HG03469 (cell line): ENCODE measurements around the gene ARAP3.

Experiments
- ATAC-seq: cut with Tn5 transposase; IDR thresholded peaks from one replicate; pipeline ENCODE4 v1.9.1; 2021; ENCODE audit warnings: mild to moderate bottlenecking, moderate library complexity, moderate number of reproducible peaks; ENCODE audit not compliant: unreplicated experiment

The ARAP3 gene

DNA sequence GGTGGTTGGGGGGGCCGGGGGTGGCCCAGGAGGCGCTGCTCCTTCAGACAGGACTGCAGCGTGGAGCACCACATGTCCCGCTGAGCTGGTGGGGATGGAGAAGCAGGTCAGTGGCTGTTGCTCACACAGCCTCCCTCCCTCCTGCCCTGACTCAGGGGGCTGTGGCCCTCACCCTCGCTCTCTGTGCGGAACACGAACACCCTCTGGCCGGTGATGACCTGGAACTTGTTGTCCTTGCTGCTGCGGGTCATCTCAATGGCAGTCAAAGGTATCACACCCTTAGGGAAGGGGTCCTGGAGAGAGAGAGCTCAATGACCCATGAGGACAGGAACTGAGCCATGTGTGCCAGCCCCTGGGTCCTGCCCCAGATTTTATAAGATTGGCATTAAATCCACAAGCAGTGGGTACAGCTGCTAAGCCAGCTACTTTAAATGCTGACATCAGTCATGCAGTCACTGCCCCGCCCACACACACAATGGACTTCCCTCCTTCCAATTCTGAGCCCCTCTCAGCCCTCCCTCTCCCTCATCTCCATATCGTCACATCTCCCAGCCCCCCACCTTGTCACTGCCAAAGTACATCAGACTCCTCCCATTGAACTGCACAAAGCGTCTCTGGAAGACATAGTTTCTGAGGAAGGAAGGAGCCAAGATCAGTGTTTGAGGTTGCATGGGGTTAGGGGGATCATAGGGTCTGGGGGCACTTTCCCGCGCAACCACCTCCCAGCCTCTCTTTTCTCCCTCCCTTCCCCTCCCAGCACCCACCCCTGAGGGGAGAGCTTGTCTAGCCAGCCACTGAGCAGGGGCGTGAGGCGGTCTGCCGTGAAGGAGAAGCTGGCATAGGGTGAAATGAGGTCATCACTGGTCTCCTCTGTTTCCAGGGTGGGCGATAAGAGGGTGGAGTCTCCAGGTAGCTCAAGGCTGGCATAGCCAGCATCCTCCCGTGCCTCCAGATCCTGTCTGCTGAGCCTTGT is 8.9 kb downstream of the ARAP3 start:
- ATAC-seq, result no peak

DNA sequence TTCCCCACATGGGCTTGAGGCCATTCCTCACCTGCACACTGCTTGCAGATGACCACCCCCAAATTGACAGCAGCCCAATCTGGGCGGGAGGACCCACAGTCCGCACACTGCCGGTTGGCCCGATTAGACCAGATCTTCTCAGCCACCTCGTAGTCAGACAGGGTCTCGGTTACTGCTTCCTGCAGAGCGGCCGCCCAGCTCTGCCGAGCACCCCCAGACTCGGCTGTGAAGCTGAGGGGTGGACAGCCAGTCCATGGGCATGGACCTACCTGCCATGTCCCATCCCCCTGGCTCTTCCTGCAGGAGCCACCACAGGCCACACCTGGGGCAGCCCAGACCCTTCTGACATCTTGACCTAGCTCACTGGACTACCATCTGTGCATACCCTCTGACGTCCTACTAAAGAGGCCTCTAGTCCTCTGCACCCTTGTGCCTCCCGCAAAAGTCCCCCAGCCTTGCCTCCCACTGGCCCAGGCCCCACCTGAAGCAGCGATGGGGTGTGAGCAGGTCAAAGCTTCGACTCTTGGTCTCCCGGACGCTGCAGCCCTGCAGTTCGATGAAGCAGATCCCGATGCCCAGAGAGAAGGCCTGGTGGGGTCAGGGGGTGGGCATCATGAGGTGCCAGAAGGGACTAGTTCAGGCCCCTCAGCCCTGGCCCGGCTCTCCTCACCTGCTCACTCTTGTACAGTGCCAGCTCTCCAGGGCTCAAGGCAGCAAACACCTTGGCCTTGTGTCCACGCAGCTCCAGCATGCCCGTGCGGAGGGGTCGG is 9.8 kb downstream of the ARAP3 start:
- no peak for ATAC-seq

DNA sequence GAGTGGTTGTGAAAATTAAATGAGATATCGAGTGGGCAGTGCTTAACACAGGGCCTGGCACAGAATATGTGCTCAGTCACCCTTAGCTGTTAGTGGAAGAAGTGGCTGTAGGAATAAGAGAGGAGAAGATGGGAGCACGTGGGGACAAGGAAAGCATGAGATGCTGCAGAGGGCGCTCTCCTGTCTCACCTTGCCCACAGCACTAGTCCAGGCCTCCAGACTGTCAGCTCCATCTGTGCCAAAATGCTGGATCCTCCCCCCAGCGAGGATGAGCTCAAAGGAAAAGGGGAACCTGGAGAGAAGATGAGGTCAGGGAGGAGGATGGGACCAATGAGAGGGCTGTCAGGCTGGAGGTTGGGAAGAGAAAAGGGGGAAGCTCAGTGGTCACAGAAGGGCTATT is 12.5 kb downstream of the ARAP3 start:
- ATAC-seq, result no peak

DNA sequence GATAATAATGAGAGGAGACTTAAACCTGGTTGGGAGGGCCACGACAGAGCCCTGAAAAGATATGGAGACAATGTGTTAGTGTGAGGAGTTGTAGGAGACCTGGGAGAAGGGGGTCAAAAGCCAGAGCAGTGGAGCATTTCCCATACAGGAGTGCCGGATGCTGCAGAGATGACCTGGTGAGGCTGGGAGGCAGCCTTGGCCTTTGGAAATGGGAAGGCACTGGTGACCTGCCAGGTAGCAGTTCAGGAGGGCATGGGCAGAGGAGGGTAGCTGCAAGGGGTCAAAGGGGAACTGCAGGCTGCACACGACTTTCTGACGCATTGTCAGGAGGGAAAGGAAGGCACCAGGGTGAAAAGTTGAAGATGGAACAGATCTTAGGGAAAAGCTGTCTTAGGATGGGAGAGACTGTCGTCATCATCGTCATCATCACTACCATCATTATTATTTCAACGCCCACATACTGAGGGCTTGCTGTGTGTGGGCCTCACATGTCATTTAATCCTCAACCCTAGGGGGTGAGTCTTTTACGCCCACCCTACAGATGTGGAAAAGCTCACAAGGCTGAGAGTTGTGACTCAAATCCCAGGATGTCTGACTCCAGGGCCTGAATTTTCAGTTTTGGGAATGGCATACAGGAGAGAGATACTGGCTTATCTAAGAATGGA is 13.3 kb downstream of the ARAP3 start:
- ATAC-seq, result no peak

DNA sequence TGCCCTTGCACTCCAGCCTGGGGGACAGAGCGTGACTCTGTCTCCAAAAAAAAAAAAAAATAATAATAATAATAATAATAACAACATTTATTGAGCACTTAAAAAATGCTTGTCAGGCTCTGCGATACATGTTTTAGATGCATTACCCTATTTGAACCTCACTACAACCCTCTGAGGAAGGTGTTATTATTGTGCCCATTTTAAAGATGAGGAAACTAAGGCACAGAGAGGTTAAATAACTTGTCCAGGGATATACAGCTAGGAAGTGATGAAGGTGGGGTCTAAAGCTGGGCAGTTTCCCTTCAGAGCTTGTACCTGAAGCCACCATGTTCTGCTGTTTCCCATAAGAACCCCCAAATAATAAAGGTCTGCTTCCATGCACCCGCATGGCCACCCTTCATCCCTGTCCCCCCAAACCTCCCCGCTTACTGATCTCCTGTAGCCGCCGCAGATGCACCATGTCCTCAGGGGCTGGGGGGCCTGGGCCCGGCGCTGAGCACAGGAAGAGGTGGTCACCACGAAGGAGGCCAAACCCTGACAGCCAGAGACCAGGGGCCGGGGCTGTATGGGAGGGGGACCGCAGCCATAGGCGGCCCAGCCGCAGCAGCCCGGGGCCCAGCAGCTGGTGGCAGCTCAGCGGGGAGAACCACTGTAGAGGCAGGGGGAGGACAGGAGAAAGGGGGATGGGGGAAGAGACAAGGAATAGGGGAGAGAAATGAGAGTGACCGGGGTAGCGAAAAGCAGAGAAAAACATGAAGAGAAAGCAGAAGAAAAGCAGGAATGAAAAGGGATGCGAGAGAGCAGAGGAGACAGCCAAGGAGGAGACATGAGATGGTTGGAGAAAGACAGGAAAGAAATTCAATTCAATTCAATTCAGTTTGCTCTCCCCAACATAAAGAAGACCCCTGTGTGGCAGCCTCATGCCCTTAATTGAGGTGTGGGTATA is 15.8 kb downstream of the ARAP3 start:
- no peak for ATAC-seq

DNA sequence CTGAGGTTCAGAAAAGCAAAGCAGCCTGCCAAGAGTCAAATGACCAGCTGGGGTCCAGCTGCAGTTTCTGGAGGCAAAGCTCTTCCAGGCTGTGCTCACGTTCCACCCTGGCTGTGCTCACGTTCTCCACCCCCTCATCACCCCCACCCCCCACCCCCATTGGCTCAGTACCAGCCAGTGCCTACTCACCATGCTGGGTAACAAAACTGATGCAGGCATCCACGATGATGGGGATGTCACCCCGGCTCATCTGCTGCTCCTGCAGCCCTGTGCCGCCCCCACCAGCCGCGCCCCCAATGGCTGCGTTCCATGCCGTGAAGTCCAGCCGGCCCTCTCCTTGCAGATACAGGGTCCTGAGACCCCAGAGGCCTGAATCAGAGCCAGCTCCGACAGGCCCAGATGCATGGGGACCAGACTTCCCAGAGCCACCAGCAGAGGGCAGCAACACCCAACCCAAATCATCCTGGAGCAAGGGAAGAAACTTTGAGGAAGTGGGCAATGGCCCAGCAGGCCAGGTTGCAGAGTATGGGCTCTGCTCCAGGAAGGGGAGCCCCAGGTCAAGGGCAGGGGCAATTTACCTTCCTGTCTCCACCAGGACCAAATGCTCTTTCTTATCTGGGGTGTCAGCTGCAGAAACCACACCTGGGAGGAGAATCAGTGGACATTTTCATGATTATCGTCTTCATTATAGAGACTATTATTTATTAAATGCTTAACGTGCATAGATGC is 17.1 kb downstream of the ARAP3 start:
- ATAC-seq, result peak; percentile 73

DNA sequence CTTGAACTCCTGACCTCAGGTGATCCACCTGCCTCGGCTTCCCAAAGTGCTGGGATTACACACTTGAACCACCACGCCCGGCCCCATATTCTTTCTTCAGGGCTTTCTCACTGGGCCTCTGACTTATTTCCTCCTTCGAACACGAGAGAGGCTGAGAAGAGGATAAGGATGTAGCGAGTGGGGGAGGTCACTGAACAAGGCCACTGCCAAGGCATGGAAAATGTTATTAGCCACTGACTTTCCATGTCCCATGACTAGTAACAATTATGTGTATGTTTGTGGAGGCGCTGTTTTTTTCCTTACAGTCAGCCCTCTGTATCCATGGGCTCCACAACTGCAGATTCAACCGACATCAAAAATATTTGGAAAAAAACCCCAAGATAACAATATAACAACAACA is 18.5 kb downstream of the ARAP3 start:
- no peak for ATAC-seq

DNA sequence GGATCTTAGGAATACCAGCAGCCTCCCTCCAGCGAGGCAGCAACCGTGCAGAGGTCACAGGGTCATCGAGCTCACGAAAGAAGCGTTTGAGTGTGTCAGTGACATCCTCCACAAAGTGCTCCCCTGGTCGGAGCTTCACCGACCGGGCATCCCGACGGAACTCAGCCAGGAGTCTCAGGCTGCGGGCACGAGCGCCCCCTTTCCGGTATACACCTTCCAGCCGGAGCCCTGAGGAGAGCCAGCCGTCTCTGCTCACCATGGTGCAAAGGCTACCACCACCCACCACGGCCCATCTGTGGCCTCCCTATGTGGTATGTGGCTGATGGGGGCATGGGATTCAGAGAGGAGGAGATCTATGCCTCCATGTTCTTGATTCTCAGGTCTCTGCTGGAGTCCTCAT is 20.0 kb downstream of the ARAP3 start:
- no peak for ATAC-seq

DNA sequence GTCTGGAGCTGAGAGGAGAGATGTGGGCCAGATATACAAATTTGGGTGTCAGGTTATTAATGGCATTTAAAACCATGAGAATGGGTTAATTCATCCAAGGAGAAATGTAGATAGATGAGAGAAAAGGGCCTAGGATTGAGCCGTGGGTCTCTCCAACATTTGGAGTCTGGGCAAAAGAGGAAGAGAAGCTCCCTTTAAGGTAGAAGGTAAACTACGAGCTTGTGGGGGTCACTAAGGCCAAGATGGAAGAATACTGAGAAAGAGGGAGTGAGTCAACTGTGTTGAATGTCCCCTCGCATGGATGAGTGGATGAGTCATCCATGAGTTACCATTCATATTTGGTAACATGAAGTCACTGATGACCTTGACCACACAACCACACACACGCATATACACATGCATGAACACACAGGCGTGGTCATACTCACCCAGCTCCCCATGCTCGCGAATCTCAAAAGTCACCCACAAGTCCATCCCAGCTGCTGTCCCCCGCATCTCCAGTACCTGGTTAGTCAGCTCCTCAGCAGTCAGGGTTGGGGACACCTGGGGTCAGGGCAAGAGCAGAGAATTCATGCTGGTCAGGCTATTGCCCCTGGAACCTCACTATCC is 24.0 kb downstream of the ARAP3 start:
- ATAC-seq, result peak; percentile 61

DNA sequence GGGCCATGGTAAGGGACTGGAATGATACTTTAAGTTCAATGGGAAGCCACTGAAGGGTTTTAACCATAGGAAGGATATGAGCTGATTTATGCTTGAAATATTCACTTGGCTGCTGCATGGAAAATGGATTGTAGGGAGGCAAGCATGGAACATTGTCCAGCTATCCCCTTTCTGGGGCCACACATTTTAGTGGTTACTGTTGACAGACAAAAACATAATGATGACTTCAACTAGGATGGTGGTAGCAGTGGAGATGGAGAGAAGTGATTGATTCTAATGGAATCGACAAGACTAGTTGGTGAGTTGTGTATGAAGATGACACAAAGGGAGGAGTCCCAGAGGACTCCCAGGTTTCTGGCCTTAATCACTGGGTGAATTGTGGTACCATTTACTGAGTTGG is 24.6 kb downstream of the ARAP3 start:
- ATAC-seq, result no peak

DNA sequence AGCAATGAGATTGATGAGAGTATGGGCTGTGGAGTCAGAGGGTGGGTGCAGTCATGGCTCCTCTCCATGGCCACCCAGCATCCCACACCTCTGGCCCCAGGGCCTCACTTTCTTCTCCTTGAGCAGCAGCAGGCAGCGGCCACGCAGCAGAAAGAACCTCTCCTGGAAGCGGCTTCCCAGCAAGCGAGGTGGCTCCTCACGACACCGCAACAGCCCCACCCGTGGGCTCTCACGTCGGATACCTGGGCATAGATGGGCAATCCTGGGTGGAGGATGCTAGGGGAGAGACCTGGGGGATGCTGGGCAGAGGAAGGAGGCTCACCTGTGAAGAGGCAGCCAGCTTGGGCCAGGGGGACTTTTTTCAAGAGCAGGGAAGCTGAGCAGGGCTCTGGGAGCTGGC is 25.6 kb downstream of the ARAP3 start:
- ATAC-seq, result no peak

DNA sequence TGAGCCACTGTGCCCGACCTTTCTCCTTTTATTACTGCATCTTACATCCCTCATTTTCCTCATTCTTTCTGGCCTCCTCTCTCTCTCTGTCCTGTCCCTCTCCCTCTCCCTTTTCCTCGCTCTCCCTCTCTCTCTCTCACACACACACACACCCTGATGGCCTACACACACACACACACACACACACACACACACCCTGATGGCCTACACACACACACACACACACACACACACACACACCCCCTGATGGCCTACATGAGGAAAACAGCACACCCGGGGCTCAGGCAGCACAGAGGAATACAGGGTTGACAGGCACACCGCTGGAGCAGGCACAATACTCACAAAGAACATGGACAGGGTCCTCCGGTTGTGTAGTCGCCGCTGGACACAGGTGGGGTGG is 27.0 kb downstream of the ARAP3 start:
- no peak for ATAC-seq

DNA sequence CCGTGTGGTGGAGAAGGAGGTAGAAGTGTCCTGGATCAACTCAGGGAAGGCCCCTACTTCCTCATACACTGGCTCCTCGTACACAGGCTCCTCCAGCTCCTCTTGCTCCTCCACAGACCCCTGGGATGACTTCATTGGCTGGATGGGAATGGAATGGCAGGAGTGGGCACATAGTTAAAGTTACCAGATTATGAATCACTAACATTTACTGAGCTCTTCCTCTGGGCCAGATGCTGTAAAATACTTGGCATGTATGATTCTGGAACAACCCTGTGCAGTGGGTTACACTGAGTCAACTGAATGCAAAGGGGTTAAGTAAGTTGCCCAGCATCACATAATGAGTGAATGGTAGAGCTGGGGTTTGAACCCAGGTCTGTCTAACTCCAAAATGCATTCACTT is 27.7 kb downstream of the ARAP3 start:
- no peak for ATAC-seq

DNA sequence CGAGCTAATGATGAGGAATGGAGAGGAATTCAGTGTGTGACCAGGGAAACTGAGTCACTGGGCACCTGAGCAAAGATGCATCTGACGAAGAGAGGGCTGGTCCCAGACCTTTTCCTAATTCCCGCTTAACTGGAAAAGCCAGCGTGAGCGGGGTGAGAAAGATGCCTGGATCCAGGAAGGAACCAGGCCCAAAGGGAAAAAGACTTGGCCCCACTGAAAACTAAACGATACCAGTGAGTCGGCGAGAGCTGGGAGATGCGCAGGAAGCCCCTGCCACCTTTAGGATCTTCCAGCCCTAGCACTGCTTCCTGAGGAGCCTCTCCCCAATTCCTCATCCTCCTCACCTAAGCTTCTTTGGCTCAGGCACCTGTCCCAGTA is 30.3 kb downstream of the ARAP3 start:
- ATAC-seq, result no peak

DNA sequence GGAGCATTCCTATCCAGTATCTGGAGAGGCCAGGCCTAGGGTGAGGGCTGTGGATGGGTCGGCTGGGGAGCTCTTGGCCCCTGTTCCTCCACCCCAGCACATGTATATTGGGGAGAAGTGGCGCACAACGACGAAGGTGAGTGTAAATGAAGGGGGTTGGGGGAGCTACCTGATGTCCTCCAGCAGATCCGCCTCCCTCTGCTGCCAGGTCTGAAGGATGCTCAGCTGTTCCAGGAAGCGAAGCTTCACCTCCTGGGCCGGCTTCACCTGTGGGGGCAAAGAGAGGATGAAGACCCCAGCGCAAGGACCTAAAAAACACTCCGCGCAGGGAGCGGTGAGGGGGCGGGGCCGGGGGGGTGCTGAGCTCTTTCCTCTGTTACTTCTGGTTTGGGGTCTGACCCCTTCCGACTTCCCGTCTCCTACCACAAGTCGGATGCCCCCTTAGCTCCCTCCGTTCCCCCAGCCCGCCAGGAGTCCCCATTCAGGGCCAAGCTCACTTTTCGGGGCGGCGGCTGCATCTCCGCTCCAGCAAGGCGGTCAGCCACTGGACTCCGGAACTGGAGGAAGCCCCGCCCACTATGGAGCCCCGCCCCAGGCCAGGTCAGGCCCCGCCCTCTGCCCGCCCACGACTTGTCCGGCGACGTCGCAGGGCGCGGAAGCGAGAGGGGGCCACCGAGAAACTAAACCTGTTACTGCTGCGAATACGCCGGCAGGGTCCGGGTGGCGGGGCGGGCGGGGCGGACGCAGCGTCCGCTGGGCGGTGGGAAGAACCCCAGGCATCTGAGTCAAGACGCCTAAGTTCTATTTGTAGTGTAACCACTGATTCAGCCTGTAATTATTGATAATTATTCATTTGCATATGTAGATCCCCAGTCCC is 30.9 kb downstream of the ARAP3 start, which contains the start of gene FCHSD1:
TSS of gene FCHSD1 (minus strand) at position 568 of the 877 bp plus-strand sequence. CDS start at position 518, 50 bp downstream.
- ATAC-seq, result peak; percentile 83

DNA sequence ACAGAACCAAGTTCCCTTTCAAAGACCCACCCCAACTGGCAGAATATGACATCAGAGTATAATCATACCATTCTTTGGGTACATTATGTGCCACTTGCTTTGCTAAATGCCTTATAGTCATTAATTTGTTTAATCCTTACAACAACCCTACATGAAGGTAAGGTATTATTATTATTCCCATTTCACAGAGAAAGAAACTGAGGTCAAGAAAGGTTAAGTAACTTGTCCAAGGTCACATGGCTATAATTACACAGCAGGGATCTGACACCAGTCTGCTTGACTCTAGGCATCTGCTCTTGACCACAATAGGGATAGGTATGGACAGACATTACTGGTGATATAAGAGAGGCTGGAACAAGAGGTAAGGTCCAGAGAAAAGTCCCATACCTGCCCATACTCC is 32.1 kb downstream of the ARAP3 start:
- ATAC-seq, result no peak

DNA sequence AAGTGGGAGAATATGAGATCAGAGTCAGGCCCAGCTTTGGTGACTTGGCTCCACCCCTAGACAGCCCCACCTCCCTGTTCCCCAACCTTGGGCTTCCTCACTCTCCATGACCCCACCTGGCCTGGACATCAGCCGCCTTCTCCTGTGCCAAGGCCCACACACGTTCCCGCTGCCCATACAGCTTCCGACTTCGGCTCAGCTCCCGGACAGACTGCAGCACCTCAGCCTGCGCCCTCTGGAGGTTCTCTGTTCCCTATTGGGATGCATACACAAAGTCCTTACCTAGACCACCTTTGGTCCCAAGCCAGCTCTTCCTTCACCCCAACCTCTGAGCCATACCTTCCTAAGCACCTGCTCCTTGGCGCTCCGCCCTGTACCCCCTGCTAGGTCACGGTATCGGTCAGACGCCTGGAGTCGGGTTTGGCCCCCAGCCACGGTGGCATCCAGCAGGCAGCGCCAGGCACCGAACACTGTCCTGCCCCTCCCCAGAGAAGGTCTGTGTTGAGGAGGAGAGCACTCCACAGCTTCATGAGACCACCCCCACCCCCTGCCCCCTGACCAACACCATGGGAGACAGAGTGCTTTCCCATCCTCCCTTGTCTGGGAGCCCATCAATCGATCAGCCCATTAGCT is 32.9 kb downstream of the ARAP3 start:
- ATAC-seq, result no peak

DNA sequence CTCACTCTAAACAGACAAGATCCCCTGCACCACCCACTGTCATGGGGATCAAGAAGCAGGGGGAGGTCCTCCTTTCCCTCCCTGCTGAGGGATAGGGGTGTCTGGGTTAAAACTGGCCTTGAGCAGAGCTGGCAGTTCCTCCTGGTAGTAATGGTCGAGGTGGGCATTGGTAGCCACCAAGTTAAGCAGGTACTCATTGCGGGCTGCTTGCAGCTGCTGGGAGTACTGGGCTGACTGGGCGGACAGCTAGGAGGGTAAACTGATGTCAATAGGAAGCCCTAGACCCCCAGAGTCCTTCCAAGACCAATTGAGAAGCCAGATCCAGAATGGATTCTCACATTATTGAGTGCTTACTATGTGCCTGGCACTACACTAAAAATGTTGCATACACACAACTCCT is 34.2 kb downstream of the ARAP3 start:
- no peak for ATAC-seq
